CD14-positive monocyte (primary cell): ENCODE measurements around the gene ACACA. TPM values are rescaled to one million over a fixed set of nuclear protein-coding genes. Genes with fewer than 3 reads are reported as not detected.

Source experiments
- DNase-seq, 3 donors: peaks; one replicate each; pipeline ENCODE4 v3.0.0-alpha.2; 2011 to 2022
- H2AFZ ChIP-seq: 2 replicates; pipeline ENCODE4 v1.6.0; 2012; ENCODE audit warnings: mild to moderate bottlenecking, low read depth, low read length, inconsistent platforms; ENCODE audit not compliant: insufficient read depth, poor library complexity, severe bottlenecking
- H3K27ac ChIP-seq, 2 donors: 1 replicate in 1 of 2; 2 replicates in 1 of 2; pipeline ENCODE4 v1.5.1; 2012 to 2013; ENCODE audit warnings: low read length in 2 of 2, control low read depth in 1 of 2, inconsistent platforms in 1 of 2, low read depth in 1 of 2, mild to moderate bottlenecking in 1 of 2
- H3K27me3 ChIP-seq, 2 donors: one replicate each; pipeline versions ENCODE4 v1.6.0 to v1.6.1; 2011 to 2013; ENCODE audit warnings: low read length in 2 of 2; ENCODE audit not compliant: control insufficient read depth in 2 of 2, insufficient read depth in 2 of 2
- H3K36me3 ChIP-seq, 2 donors: replicated peaks in 1 of 2; 1 replicate in 1 of 2; 2 replicates in 1 of 2; pipeline versions ENCODE4 v1.5.1 to v1.6.1; 2012 to 2013; ENCODE audit warnings: low read length in 2 of 2, control low read depth in 1 of 2, inconsistent platforms in 1 of 2, mild to moderate bottlenecking in 1 of 2; ENCODE audit not compliant: insufficient read depth in 2 of 2, control insufficient read depth in 1 of 2
- H3K4me1 ChIP-seq, 2 donors: 1 replicate in 1 of 2; 2 replicates in 1 of 2; pipeline versions ENCODE4 v1.5.1 to v1.6.1; 2012 to 2013; ENCODE audit warnings: low read length in 2 of 2, control low read depth in 1 of 2, inconsistent platforms in 1 of 2, mild to moderate bottlenecking in 1 of 2, moderate library complexity in 1 of 2; ENCODE audit not compliant: insufficient read depth in 2 of 2, control insufficient read depth in 1 of 2
- H3K4me2 ChIP-seq: replicated peaks from 2 replicates; pipeline ENCODE3; 2012; ENCODE audit warnings: low read length, moderate library complexity, mild to moderate bottlenecking; ENCODE audit not compliant: poor library complexity, severe bottlenecking; ENCODE audit errors: extremely low read depth
- H3K4me3 ChIP-seq, 3 experiments: fragments of 200-600 bp in 1 of 3; sonication (generic) in 1 of 3; replicated peaks in 1 of 3; 1 replicate in 2 of 3; 2 replicates in 1 of 3; pipeline ENCODE4 v1.5.1; 2011 to 2013; ENCODE audit warnings: low read length in 3 of 3, mild to moderate bottlenecking in 3 of 3, control low read depth in 2 of 3, low read depth in 2 of 3, inconsistent platforms in 1 of 3, moderate library complexity in 1 of 3
- H3K79me2 ChIP-seq: 2 replicates; pipeline ENCODE4 v1.6.0; 2012; ENCODE audit warnings: mild to moderate bottlenecking, control low read depth, inconsistent platforms, low read length, moderate library complexity; ENCODE audit not compliant: insufficient read depth
- H3K9ac ChIP-seq: 2 replicates; pipeline ENCODE4 v1.6.0; 2017; ENCODE audit warnings: low read length, mild to moderate bottlenecking; ENCODE audit not compliant: insufficient read depth, poor library complexity, severe bottlenecking
- H3K9me3 ChIP-seq, 2 donors: replicated peaks in 1 of 2; 1 replicate in 1 of 2; 2 replicates in 1 of 2; pipeline versions ENCODE4 v1.5.1 to v1.6.1; 2012 to 2013; ENCODE audit warnings: low read length in 2 of 2, control low read depth in 1 of 2; ENCODE audit not compliant: control insufficient read depth in 1 of 2, insufficient read depth in 1 of 2
- H4K20me1 ChIP-seq: 2 replicates; pipeline ENCODE4 v1.6.0; 2012; ENCODE audit warnings: mild to moderate bottlenecking, low read length, control low read depth, moderate library complexity; ENCODE audit not compliant: insufficient read depth
- H3K27ac Mint-ChIP-seq, 7 donors: one replicate each; pipeline ENCODE4 v1.8.0; 2020; ENCODE audit warnings: mild to moderate bottlenecking in 7 of 7, mixed read lengths in 7 of 7, moderate library complexity in 6 of 7, inconsistent platforms in 2 of 7
- H3K27me3 Mint-ChIP-seq, 3 donors: one replicate each; pipeline ENCODE4 v1.8.0; 2021 to 2022; ENCODE audit warnings: low read depth in 3 of 3, mild to moderate bottlenecking in 3 of 3, mixed read lengths in 3 of 3, moderate library complexity in 3 of 3, inconsistent platforms in 1 of 3
- H3K36me3 Mint-ChIP-seq, 2 donors: one replicate each; pipeline ENCODE4 v1.8.0; 2020; ENCODE audit warnings: mixed read lengths in 2 of 2, inconsistent platforms in 1 of 2, mild to moderate bottlenecking in 1 of 2
- H3K4me1 Mint-ChIP-seq: one replicate; pipeline ENCODE4 v1.8.0; 2020; ENCODE audit warnings: mild to moderate bottlenecking, mixed read lengths
- H3K4me3 Mint-ChIP-seq, 2 donors: one replicate each; pipeline ENCODE4 v1.8.0; 2020; ENCODE audit warnings: mild to moderate bottlenecking in 2 of 2, mixed read lengths in 2 of 2, moderate library complexity in 1 of 2
- H3K9me3 Mint-ChIP-seq, 7 donors: one replicate each; pipeline ENCODE4 v1.8.0; 2020 to 2022; ENCODE audit warnings: mixed read lengths in 7 of 7, mild to moderate bottlenecking in 6 of 7, moderate library complexity in 6 of 7, inconsistent platforms in 2 of 7
- CTCF ChIP-seq: fragments of 200-600 bp; IDR thresholded peaks from one replicate; pipeline ENCODE4 v1.8.0; 2022; ENCODE audit warnings: antibody characterized with exemption, mild to moderate bottlenecking
- WGBS: methylation state at CpG from one replicate; pipeline ENCODE4 v1.1.5; 2013; ENCODE audit warnings: missing lambda C conversion rate; ENCODE audit not compliant: insufficient coverage; 5-methylcytosine and 5-hydroxymethylcytosine counted together
- intact Hi-C, 2 donors: fragments of 100-400 bp; cut with micrococcal nuclease; formaldehyde crosslinking; loops; one replicate each; pipeline versions ENCODE4 v1.15.0 to v1.15.1; 2023
- polyA plus RNA-seq, 3 donors: library from polyadenylated mRNA; depleted of rRNA in 1 of 3; unstranded in 2 of 3; stranded (reverse) in 1 of 3; fragments of 300-500 nt in 2 of 3; fragments of >200 nt in 1 of 3; fragmentation: Illumina TruSeq in 2 of 3; gene quantifications; 1 replicate in 2 of 3; 2 replicates in 1 of 3; pipeline ENCODE4 v1.2.3, GENCODE V29; 2012 to 2021

The ACACA gene
- polyA plus RNA-seq, 3 donors: 3.5 to 4.6 (median 3.8) TPM

- Mint-ChIP-seq H3K27me3 (no peaks in the 10 kb centered on the region), H3K4me1 (no peaks in the 10 kb centered on the region), H3K27ac (no peak overlapping the region), H3K9me3 (no peaks in the 10 kb centered on the region), H3K4me3 (no peak overlapping the region), H3K36me3 (peaks cover 13 to 34% of the 10 kb centered on the region in 2 donors)
- Histone ChIP-seq H3K9me3 (no peaks in the 10 kb centered on the region), H3K79me2 (no peaks in the 10 kb centered on the region), H3K27ac (no peak overlapping the region), H3K36me3 (peaks cover 0 to 7% of the 10 kb centered on the region in 2 donors), H3K9ac (no peak overlapping the region), H3K4me1 (no peaks in the 10 kb centered on the region), H2AFZ (no peak overlapping the region), H3K27me3 (no peaks in the 10 kb centered on the region), H3K4me3 (no peak overlapping the region), H3K4me2 (no peak overlapping the region), H4K20me1 (no peaks in the 10 kb centered on the region)
- TF ChIP-seq CTCF: no peak
- intact Hi-C loops: no loop called here
- 83% methylated on average over 1 of the region's 3 CpGs for WGBS
- no peak for DNase-seq
Measured at GRCh38 chr17:37214416-37214815, 192.2 kb downstream of the ACACA start.

- intact Hi-C loops: no loop called here
- H3K4me2 ChIP-seq: no peak overlapping the region
- no peak overlapping the region for H3K27ac ChIP-seq
- Mint-ChIP-seq H3K27ac (no peak overlapping the region), H3K9me3 (no peaks in the 10 kb centered on the region), H3K36me3 (peaks cover 13 to 31% of the 10 kb centered on the region in 2 donors), H3K27me3 (no peaks in the 10 kb centered on the region), H3K4me1 (no peaks in the 10 kb centered on the region), H3K4me3 (no peak overlapping the region)
- H3K4me1 ChIP-seq: no peaks in the 10 kb centered on the region
- H4K20me1 ChIP-seq: no peaks in the 10 kb centered on the region
- H2AFZ ChIP-seq: no peak overlapping the region
- WGBS: 71% methylated on average over 1 of the region's 2 CpGs
- H3K27me3 ChIP-seq: no peaks in the 10 kb centered on the region
- no peaks in the 10 kb centered on the region for H3K9me3 ChIP-seq
- no peak for DNase-seq
- no peak for TF ChIP-seq CTCF
- H3K36me3 ChIP-seq: peaks cover 0 to 11% of the 10 kb centered on the region in 2 donors
- H3K79me2 ChIP-seq: no peaks in the 10 kb centered on the region
- no peak overlapping the region for H3K4me3 ChIP-seq
- H3K9ac ChIP-seq: no peak overlapping the region
Measured at GRCh38 chr17:37213927-37214326, 192.7 kb downstream of the ACACA start.
